MM.1S (cell line): Measurements from ENCODE around the gene ABCA13.

Experiments
- CTCF ChIP-seq: fragments of 300-600 bp; sonication (generic); IDR thresholded peaks from 2 replicates; pipeline ENCODE4 v1.5.1; 2016; ENCODE audit warnings: antibody characterized with exemption, low read length, mixed read lengths
- EZH2 ChIP-seq: fragments of 300-600 bp; sonication (generic); optimal IDR thresholded peaks from 2 replicates; pipeline ENCODE3; 2017; ENCODE audit warnings: low read depth, mild to moderate bottlenecking, antibody characterized with exemption, low read length, mixed read lengths
- EZH2phosphoT487 ChIP-seq: fragments of 300-600 bp; sonication (generic); IDR thresholded peaks from 2 replicates; pipeline ENCODE4 v1.6.1; 2018; ENCODE audit warnings: antibody characterized with exemption, low read length

- TF ChIP-seq CTCF: peak; percentile 5; the same call in 1 of the 2 replicates
- no peak for TF ChIP-seq EZH2
- no peak for TF ChIP-seq EZH2phosphoT487
These were observed 3.1 kb upstream of the ABCA13 start for GRCh38 chr7:48168159-48168558.
